ENCODE data around the gene ARFGAP3.

- TF ChIP-seq POLR2AphosphoS5 (IDR thresholded peaks at IDR 0.05; ENCODE audit: low read depth, low read length) (no peak), MXI1 (IDR thresholded peaks at IDR 0.05; ENCODE audit: low read depth, low read length) (no peak), NFIC (IDR thresholded peaks at IDR 0.05; ENCODE audit: borderline replicate concordance) (no peak), EZH2phosphoT487 (IDR thresholded peaks at IDR 0.05; ENCODE audit: borderline replicate concordance, low read depth) (no peak), MEF2A (IDR thresholded peaks at IDR 0.05; ENCODE audit: borderline replicate concordance, low read depth) (no peak)
- TF ChIP-seq, protein P1, sequence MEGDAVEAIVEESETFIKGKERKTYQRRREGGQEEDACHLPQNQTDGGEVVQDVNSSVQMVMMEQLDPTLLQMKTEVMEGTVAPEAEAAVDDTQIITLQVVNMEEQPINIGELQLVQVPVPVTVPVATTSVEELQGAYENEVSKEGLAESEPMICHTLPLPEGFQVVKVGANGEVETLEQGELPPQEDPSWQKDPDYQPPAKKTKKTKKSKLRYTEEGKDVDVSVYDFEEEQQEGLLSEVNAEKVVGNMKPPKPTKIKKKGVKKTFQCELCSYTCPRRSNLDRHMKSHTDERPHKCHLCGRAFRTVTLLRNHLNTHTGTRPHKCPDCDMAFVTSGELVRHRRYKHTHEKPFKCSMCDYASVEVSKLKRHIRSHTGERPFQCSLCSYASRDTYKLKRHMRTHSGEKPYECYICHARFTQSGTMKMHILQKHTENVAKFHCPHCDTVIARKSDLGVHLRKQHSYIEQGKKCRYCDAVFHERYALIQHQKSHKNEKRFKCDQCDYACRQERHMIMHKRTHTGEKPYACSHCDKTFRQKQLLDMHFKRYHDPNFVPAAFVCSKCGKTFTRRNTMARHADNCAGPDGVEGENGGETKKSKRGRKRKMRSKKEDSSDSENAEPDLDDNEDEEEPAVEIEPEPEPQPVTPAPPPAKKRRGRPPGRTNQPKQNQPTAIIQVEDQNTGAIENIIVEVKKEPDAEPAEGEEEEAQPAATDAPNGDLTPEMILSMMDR (IDR thresholded peaks at IDR 0.05), result no peak
These were observed 86.0 kb downstream of the ARFGAP3 start for GRCh38 chr22:42770941-42771647.

Data from SK-N-SH (cell line).